GM23338 (cell line): ENCODE data around the gene RAC2. TPM values are rescaled to one million over a fixed set of nuclear protein-coding genes. Genes with fewer than 3 reads are reported as not detected.

ENCODE experiments used
- ATAC-seq: fragments of 200-7000 bp; cut with Tn5 transposase; 3 replicates; pipeline ENCODE4 v1.9.1; 2020
- DNase-seq: peaks from one replicate; pipeline ENCODE4 v3.0.0-alpha.2; 2015; ENCODE audit warnings: low spot score
- H2AFZ ChIP-seq: fragments of 200-600 bp; sonication (generic); 2 replicates; pipeline ENCODE4 v1.8.0; 2016; ENCODE audit warnings: antibody characterized with exemption, mild to moderate bottlenecking, moderate library complexity
- H3F3A ChIP-seq: fragments of 200-600 bp; sonication (generic); replicated peaks from 2 replicates; pipeline ENCODE4 v1.8.0; 2017; ENCODE audit warnings: antibody characterized with exemption, mixed run types, low read depth
- H3K27ac ChIP-seq: fragments of 200-600 bp; sonication (generic); 2 replicates; pipeline ENCODE4 v1.6.1; 2016; ENCODE audit warnings: low read depth
- H3K27me3 ChIP-seq: fragments of 200-600 bp; sonication (generic); 2 replicates; pipeline ENCODE4 v1.8.0; 2016; ENCODE audit warnings: mild to moderate bottlenecking, mixed run types, moderate library complexity; ENCODE audit not compliant: insufficient read depth
- H3K36me3 ChIP-seq: fragments of 200-600 bp; sonication (generic); 2 replicates; pipeline ENCODE4 v1.8.0; 2016; ENCODE audit warnings: mild to moderate bottlenecking; ENCODE audit not compliant: insufficient read depth
- H3K4me1 ChIP-seq: fragments of 200-600 bp; sonication (generic); 2 replicates; pipeline ENCODE4 v1.8.0; 2016; ENCODE audit warnings: mild to moderate bottlenecking, moderate library complexity; ENCODE audit not compliant: insufficient read depth
- H3K4me2 ChIP-seq: fragments of 200-600 bp; sonication (generic); 2 replicates; pipeline ENCODE4 v1.7.1; 2017; ENCODE audit warnings: mixed run types
- H3K4me3 ChIP-seq: fragments of 200-600 bp; sonication (generic); 2 replicates; pipeline ENCODE4 v1.6.1; 2016; ENCODE audit warnings: mixed run types
- H3K79me2 ChIP-seq: fragments of 200-600 bp; sonication (generic); replicated peaks from 2 replicates; pipeline ENCODE4 v1.8.0; 2017; ENCODE audit warnings: mild to moderate bottlenecking; ENCODE audit not compliant: insufficient read depth
- H3K9me2 ChIP-seq: fragments of 200-600 bp; sonication (generic); 2 replicates; pipeline ENCODE4 v1.8.0; 2017; ENCODE audit not compliant: insufficient read depth
- H4K20me1 ChIP-seq: fragments of 200-600 bp; sonication (generic); replicated peaks from 2 replicates; pipeline ENCODE4 v1.8.0; 2017; ENCODE audit warnings: mild to moderate bottlenecking; ENCODE audit not compliant: insufficient read depth
- H3K27ac Mint-ChIP-seq: 2 replicates; pipeline ENCODE4 v1.8.0; 2020; ENCODE audit warnings: inconsistent platforms, mild to moderate bottlenecking, moderate library complexity, mixed read lengths
- H3K27me3 Mint-ChIP-seq: 3 replicates; pipeline ENCODE4 v1.8.0; 2022; ENCODE audit warnings: low read depth, mild to moderate bottlenecking, moderate library complexity, mixed read lengths, inconsistent platforms; ENCODE audit not compliant: insufficient read depth, poor library complexity
- H3K36me3 Mint-ChIP-seq: 3 replicates; pipeline ENCODE4 v1.8.0; 2021; ENCODE audit warnings: low read depth, mild to moderate bottlenecking, inconsistent platforms, moderate library complexity, mixed read lengths
- H3K4me1 Mint-ChIP-seq: 3 replicates; pipeline ENCODE4 v1.8.0; 2020; ENCODE audit warnings: mild to moderate bottlenecking, inconsistent platforms, mixed read lengths
- H3K4me3 Mint-ChIP-seq: 3 replicates; pipeline ENCODE4 v1.8.0; 2021; ENCODE audit warnings: moderate library complexity, mild to moderate bottlenecking, inconsistent platforms, mixed read lengths
- H3K9me3 Mint-ChIP-seq: 3 replicates; pipeline ENCODE4 v1.8.0; 2020; ENCODE audit warnings: moderate library complexity, mild to moderate bottlenecking, inconsistent platforms, mixed read lengths
- CREB1 ChIP-seq: fragments of 250-450 bp; sonication (Bioruptor Pico); IDR thresholded peaks from 2 replicates; pipeline ENCODE4 v1.5.0; 2020; ENCODE audit warnings: low read depth, mild to moderate bottlenecking, moderate library complexity
- CTCF ChIP-seq, 2 experiments: fragments of 200-600 bp in 1 of 2; sonication (generic) in 1 of 2; conservative IDR thresholded peaks; 2 replicates each; pipeline versions ENCODE4 v1.5.1 to v1.6.1; 2016 to 2017; ENCODE audit warnings: antibody characterized with exemption in 2 of 2, low read depth in 2 of 2, mild to moderate bottlenecking in 2 of 2, moderate library complexity in 1 of 2
- ETS1 ChIP-seq: IDR thresholded peaks from 2 replicates; pipeline ENCODE4 v1.6.1; 2016; ENCODE audit warnings: antibody characterized with exemption
- JUNB ChIP-seq: IDR thresholded peaks from one replicate; pipeline ENCODE4 v1.6.1; 2016; ENCODE audit warnings: antibody characterized with exemption; ENCODE audit not compliant: unreplicated experiment
- POLR2AphosphoS5 ChIP-seq: IDR thresholded peaks from 2 replicates; pipeline ENCODE4 v1.6.1; 2016; ENCODE audit warnings: antibody characterized with exemption, low read depth
- REST ChIP-seq: IDR thresholded peaks from one replicate; pipeline ENCODE4 v1.6.1; 2018; ENCODE audit warnings: antibody characterized with exemption; ENCODE audit not compliant: unreplicated experiment
- ZNF114 ChIP-seq: fragments of 250-450 bp; sonication (Bioruptor Pico); IDR thresholded peaks from 2 replicates; pipeline ENCODE4 v1.5.0; 2020; ENCODE audit warnings: mild to moderate bottlenecking, moderate library complexity
- ZNF331 ChIP-seq: fragments of 250-450 bp; sonication (Bioruptor Pico); IDR thresholded peaks from 2 replicates; pipeline ENCODE4 v1.5.0; 2020; ENCODE audit warnings: low read depth, mild to moderate bottlenecking, moderate library complexity
- polyA plus RNA-seq: library from polyadenylated mRNA; unstranded; fragments of >200 nt; fragmentation: Nextera tagmentation; extraction: Ambion mirVana; gene quantifications from 2 replicates; pipeline ENCODE4 v1.2.1, GENCODE V29; 2016
- total RNA-seq: library from RNA; depleted of rRNA; stranded (reverse); fragments of >200 nt; shearing (Covaris generic); gene quantifications from 2 replicates; pipeline ENCODE4 v1.2.3, GENCODE V29; 2014
- TF ChIP-seq, protein P1 (sequence below): fragments of 250-450 bp; sonication (Bioruptor Pico); IDR thresholded peaks from 2 replicates; pipeline ENCODE4 v1.5.0; 2020; ENCODE audit warnings: mild to moderate bottlenecking, moderate library complexity

Gene RAC2
- total and polyA plus RNA-seq, 2 experiments from 2014 or later: 2.4 to 2.7 TPM

DNA sequence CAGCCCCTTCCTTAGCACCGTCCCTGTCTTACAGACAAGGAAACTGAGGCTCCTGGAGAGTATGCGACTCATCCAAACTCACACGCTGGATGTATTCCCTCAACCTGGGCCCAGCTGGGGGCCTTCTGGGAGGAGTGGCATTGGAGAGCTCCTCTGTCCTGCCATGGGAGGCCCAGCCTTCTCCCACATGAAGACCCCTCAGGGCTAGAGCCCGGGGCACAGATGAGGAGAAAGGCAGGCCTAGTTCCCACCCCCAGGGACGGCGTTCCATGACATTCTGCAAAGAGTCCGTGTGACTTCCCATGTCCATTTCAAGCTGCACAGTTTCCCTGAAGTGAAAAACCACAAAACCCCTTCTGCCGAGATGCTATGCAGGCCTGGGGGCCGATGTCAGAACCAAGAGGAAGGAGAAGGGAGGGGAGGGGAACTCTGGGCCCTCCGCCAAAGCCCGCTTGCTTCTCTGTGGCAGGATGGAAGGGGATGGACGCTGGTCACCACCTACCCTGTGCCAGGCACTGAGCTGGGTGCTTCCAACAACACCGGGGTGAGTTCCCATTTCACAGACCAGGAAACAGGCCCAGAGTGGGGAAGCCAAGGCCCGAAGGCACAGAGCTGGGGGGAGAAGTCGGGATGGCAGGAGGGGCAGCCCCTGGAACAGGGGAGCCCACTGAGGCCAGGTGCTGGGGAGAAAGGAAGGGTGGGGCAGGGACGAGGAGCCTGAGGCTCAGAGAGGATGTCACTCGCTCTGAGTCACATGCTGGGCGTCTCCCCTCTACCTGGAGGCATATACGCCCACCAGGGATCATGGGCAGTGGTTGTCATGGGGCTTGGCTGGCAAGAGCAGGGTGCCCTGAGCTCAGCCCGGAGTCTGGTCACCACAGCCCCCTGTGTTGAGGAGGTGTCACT is 15.7 kb downstream of the RAC2 start:
- no peak overlapping the region for H3K4me3 Mint-ChIP-seq
- H3K27ac ChIP-seq: no peak overlapping the region

DNA sequence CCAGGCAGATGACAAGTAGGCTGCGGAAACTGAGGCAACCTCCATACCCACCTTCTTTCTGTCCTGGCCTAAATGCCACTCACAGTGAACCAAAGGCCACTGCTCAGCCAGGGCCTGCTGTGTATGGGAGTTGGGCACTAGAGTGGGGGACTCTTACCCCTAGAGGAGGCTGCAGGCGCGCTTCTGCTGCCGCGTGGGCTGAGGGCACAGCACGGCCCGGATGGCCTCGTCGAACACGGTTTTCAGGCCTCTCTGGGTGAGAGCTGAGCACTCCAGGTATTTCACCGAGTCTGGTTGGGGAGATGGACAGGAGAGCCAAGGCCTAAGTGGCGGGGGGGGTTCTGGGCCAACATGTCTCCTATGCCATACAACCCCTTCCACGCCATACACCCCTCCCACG is 17.6 kb downstream of the RAC2 start:
- no peak overlapping the region for H3K4me3 Mint-ChIP-seq
- no peaks in the 10 kb centered on the region for H3K79me2 ChIP-seq
- H4K20me1 ChIP-seq: no peaks in the 10 kb centered on the region
- peaks cover 16% of the 10 kb centered on the region for H3K27me3 Mint-ChIP-seq
- no peaks in the 10 kb centered on the region for H3F3A ChIP-seq
- H3K9me2 ChIP-seq: no peaks in the 10 kb centered on the region
- no peaks in the 10 kb centered on the region for H3K4me1 ChIP-seq
- H2AFZ ChIP-seq: no peak overlapping the region
- DNase-seq (no peak), ATAC-seq (no peak)
- no peak overlapping the region for H3K4me2 ChIP-seq
- H3K27ac Mint-ChIP-seq: no peak overlapping the region
- no peak overlapping the region for H3K4me3 ChIP-seq
- no peak overlapping the region for H3K27ac ChIP-seq
- H3K36me3 ChIP-seq: no peaks in the 10 kb centered on the region
- no peaks in the 10 kb centered on the region for H3K36me3 Mint-ChIP-seq
- peaks cover 5% of the 10 kb centered on the region; the same call in 2 of the 3 replicates for H3K9me3 Mint-ChIP-seq
- H3K27me3 ChIP-seq: no peaks in the 10 kb centered on the region
- H3K4me1 Mint-ChIP-seq: no peaks in the 10 kb centered on the region
- no peak for TF ChIP-seq JUNB
- TF ChIP-seq CREB1 (CRISPR knock-in tag): no peak
- no peak for TF ChIP-seq REST
- TF ChIP-seq ETS1: no peak
- no peak for TF ChIP-seq CTCF (conservative IDR thresholded peaks at IDR 0.05; ENCODE audit: low read depth in 2 of 2)
- TF ChIP-seq, protein P1, sequence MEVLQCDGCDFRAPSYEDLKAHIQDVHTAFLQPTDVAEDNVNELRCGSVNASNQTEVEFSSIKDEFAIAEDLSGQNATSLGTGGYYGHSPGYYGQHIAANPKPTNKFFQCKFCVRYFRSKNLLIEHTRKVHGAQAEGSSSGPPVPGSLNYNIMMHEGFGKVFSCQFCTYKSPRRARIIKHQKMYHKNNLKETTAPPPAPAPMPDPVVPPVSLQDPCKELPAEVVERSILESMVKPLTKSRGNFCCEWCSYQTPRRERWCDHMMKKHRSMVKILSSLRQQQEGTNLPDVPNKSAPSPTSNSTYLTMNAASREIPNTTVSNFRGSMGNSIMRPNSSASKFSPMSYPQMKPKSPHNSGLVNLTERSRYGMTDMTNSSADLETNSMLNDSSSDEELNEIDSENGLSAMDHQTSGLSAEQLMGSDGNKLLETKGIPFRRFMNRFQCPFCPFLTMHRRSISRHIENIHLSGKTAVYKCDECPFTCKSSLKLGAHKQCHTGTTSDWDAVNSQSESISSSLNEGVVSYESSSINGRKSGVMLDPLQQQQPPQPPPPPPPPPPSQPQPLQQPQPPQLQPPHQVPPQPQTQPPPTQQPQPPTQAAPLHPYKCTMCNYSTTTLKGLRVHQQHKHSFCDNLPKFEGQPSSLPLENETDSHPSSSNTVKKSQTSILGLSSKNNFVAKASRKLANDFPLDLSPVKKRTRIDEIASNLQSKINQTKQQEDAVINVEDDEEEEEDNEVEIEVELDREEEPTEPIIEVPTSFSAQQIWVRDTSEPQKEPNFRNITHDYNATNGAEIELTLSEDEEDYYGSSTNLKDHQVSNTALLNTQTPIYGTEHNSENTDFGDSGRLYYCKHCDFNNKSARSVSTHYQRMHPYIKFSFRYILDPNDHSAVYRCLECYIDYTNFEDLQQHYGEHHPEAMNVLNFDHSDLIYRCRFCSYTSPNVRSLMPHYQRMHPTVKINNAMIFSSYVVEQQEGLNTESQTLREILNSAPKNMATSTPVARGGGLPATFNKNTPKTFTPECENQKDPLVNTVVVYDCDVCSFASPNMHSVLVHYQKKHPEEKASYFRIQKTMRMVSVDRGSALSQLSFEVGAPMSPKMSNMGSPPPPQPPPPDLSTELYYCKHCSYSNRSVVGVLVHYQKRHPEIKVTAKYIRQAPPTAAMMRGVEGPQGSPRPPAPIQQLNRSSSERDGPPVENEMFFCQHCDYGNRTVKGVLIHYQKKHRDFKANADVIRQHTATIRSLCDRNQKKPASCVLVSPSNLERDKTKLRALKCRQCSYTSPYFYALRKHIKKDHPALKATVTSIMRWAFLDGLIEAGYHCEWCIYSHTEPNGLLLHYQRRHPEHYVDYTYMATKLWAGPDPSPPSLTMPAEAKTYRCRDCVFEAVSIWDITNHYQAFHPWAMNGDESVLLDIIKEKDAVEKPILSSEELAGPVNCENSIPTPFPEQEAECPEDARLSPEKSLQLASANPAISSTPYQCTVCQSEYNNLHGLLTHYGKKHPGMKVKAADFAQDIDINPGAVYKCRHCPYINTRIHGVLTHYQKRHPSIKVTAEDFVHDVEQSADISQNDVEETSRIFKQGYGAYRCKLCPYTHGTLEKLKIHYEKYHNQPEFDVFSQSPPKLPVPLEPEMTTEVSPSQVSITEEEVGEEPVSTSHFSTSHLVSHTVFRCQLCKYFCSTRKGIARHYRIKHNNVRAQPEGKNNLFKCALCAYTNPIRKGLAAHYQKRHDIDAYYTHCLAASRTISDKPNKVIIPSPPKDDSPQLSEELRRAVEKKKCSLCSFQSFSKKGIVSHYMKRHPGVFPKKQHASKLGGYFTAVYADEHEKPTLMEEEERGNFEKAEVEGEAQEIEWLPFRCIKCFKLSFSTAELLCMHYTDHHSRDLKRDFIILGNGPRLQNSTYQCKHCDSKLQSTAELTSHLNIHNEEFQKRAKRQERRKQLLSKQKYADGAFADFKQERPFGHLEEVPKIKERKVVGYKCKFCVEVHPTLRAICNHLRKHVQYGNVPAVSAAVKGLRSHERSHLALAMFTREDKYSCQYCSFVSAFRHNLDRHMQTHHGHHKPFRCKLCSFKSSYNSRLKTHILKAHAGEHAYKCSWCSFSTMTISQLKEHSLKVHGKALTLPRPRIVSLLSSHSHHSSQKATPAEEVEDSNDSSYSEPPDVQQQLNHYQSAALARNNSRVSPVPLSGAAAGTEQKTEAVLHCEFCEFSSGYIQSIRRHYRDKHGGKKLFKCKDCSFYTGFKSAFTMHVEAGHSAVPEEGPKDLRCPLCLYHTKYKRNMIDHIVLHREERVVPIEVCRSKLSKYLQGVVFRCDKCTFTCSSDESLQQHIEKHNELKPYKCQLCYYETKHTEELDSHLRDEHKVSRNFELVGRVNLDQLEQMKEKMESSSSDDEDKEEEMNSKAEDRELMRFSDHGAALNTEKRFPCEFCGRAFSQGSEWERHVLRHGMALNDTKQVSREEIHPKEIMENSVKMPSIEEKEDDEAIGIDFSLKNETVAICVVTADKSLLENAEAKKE (CRISPR knock-in tag): no peak
- no peak for TF ChIP-seq ZNF114 (CRISPR knock-in tag)

More for the DNA sequence above, 15.7 kb downstream of the RAC2 start:
- Mint-ChIP-seq H3K27me3 (peaks cover 12% of the 10 kb centered on the region), H3K4me1 (no peaks in the 10 kb centered on the region), H3K27ac (no peak overlapping the region), H3K9me3 (no peaks in the 10 kb centered on the region), H3K36me3 (no peaks in the 10 kb centered on the region)
- Histone ChIP-seq H3K79me2 (no peaks in the 10 kb centered on the region), H3F3A (no peaks in the 10 kb centered on the region), H3K4me1 (no peaks in the 10 kb centered on the region), H3K27me3 (no peaks in the 10 kb centered on the region), H4K20me1 (no peaks in the 10 kb centered on the region), H3K9me2 (no peaks in the 10 kb centered on the region), H3K4me2 (no peak overlapping the region), H2AFZ (no peak overlapping the region), H3K36me3 (no peaks in the 10 kb centered on the region), H3K4me3 (no peak overlapping the region)
- DNase-seq: no peak
- no peak for TF ChIP-seq ZNF331 (CRISPR knock-in tag)
- no peak for TF ChIP-seq POLR2AphosphoS5
- ATAC-seq: no peak
